Adipose tissue (tissue), 3 donors: ENCODE results near the gene HSPB3. TPM values are rescaled to one million over a fixed set of nuclear protein-coding genes. Genes with fewer than 3 reads are reported as not detected.

Source experiments
- H3K27ac ChIP-seq: one replicate; pipeline ENCODE4 v1.5.1; 2013; ENCODE audit warnings: low read depth, low read length
- WGBS, 3 donors: extraction: QIAGEN DNeasy Blood & Tissue Kit; methylation state at CpG; one replicate each; pipeline ENCODE4 v1.1.7; 2013; 5-methylcytosine and 5-hydroxymethylcytosine counted together
- polyA plus RNA-seq, 3 donors: library from polyadenylated mRNA; stranded (reverse); fragments of 200-250 nt; gene quantifications; one replicate each; pipeline ENCODE4 v1.2.3, GENCODE V29; 2013
- donor health status: healthy with polysubstance abuse.
- donor health status: Bipolar disorder and iron deficiency.
- donor health status: healthy.

The HSPB3 gene
- polyA plus RNA-seq, 3 donors: 0.17 to 1.3 (median 0.45) TPM

DNA sequence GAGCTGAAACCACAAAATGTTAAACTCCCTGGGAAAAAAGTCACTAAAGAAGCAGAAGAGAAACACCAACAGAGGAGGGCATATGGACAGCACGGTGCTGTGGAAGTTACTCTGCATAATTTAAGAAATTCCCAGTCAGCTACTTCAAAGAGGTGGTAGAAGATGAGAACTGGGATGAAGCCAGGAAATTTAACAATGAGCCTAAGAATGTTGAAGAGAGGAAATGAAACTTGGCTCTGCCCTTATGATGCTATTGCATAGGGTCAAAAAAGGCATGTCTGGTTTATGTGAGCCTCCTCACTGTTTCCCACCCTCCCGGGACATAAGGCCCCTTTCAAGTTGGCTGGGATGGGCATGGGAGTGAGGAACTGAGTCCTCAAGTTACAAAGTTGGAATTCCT is 36.7 kb downstream of the HSPB3 start:
- H3K27ac ChIP-seq: no peak overlapping the region
- 37 to 46% (median 42%) methylated on average over 2 of the region's 2 CpGs for WGBS, 3 donors

DNA sequence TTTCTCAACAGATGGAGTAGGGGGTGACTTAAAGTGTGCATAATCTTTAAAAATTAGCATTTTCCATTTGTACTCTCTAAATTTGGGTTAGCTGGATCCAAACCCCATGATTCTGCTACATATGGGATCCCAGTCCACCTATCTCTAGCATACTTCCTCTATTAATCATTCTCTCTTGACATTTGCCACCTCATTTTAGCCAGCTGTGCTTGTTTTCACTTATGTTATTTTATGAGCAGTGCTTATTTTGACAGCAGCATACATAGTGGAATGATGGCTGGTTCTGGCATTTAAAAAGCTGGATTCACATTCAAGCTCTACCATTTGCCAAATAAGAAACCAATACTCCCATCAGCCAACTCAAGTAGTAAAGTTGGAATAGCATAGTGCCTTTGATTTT is 39.5 kb downstream of the HSPB3 start:
- H3K27ac ChIP-seq: no peak overlapping the region

Other genes starting within 250 kb of the HSPB3 start
- gene ARL15, start 145.1 kb upstream of the HSPB3 start, polyA plus RNA-seq: 10 to 100 TPM in 2 of 3 donors, 1 to 10 TPM in 1; 5.1 to 29.2 (median 15.2) TPM
- gene SNX18, start 62.1 kb downstream of the HSPB3 start, polyA plus RNA-seq: 10 to 100 TPM in 2 of 3 donors, 1 to 10 TPM in 1; 4.2 to 15.9 (median 11.2) TPM